Coronary artery (tissue), 2 donors: ENCODE data around the gene TMEM130.
A peak's percentile ranks its signal among the peaks of the same experiment; 100 is the strongest.

Source experiments
- DNase-seq: peaks from one replicate; pipeline ENCODE4 v3.0.0-alpha.2; 2017; ENCODE audit warnings: low spot score
- H3K27ac ChIP-seq, 2 donors: fragments of 200-600 bp; sonication (generic); one replicate each; pipeline ENCODE4 v1.5.1; 2016 to 2019
- H3K4me3 ChIP-seq: fragments of 200-600 bp; sonication (generic); 2 replicates; pipeline ENCODE4 v1.5.1; 2016; ENCODE audit warnings: mild to moderate bottlenecking, moderate library complexity
- CTCF ChIP-seq: fragments of 200-600 bp; sonication (generic); IDR thresholded peaks from one replicate; pipeline ENCODE4 v1.5.1; 2019; ENCODE audit warnings: antibody characterized with exemption

The TMEM130 gene

GRCh38 chr7:98908585-98908984, 38.8 kb upstream of the TMEM130 start:
- Histone ChIP-seq H3K4me3 (no peak overlapping the region), H3K27ac (no peak overlapping the region)
- TF ChIP-seq CTCF, result no peak
- no peak for DNase-seq

GRCh38 chr7:98907570-98907969, 37.8 kb upstream of the TMEM130 start:
- Histone ChIP-seq H3K27ac (no peak overlapping the region), H3K4me3 (no peak overlapping the region)
- no peak for TF ChIP-seq CTCF
- DNase-seq, result no peak

- no peak overlapping the region for H3K27ac ChIP-seq
- H3K4me3 ChIP-seq, result no peak overlapping the region
- DNase-seq, result no peak
- TF ChIP-seq CTCF, result no peak
These were observed 33.4 kb upstream of the TMEM130 start for GRCh38 chr7:98903246-98903645.

GRCh38 chr7:98902523-98902922, 32.7 kb upstream of the TMEM130 start:
- DNase-seq, result no peak
- Histone ChIP-seq H3K27ac (no peak overlapping the region), H3K4me3 (no peak overlapping the region)
- no peak for TF ChIP-seq CTCF

- no peak overlapping the region for H3K27ac ChIP-seq
- no peak for DNase-seq
- TF ChIP-seq CTCF, result no peak
- no peak overlapping the region for H3K4me3 ChIP-seq
These were observed 31.0 kb upstream of the TMEM130 start for GRCh38 chr7:98900815-98901214.

GRCh38 chr7:98899816-98900215, 30.0 kb upstream of the TMEM130 start:
- DNase-seq, result no peak
- Histone ChIP-seq H3K27ac (no peak overlapping the region), H3K4me3 (no peak overlapping the region)
- TF ChIP-seq CTCF, result no peak

- DNase-seq, result peak; percentile 17
- TF ChIP-seq CTCF, result no peak
- no peak overlapping the region for H3K27ac ChIP-seq
- H3K4me3 ChIP-seq, result no peak overlapping the region
These were observed 22.8 kb upstream of the TMEM130 start for GRCh38 chr7:98892609-98893008.
